HG02763 (cell line): ENCODE results near the gene CASKIN2.

Experiments
- ATAC-seq: cut with Tn5 transposase; IDR thresholded peaks from one replicate; pipeline ENCODE4 v1.9.1; 2021; ENCODE audit warnings: mild to moderate bottlenecking, moderate library complexity; ENCODE audit not compliant: unreplicated experiment

CASKIN2 gene

DNA sequence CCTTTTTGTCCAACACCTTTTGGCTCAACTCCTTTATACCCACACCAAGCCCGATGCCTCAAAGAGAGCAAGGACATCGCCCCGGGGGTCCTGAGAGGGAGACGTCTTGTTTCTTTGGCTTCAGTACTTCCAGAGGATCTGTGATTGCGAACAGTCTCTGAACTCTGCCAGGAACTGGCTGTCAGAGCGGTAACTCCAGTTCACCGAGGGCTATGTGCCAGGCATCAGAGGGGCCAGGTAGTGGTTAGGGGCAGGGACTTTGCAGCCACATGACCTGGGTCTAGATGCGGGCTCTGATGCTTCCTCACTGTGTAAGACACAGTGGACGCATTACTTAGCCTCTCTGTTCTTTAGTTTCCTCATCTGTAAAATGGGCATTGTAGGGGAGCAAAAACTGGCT lies 31.8 kb upstream of the CASKIN2 start:
- no peak for ATAC-seq

DNA sequence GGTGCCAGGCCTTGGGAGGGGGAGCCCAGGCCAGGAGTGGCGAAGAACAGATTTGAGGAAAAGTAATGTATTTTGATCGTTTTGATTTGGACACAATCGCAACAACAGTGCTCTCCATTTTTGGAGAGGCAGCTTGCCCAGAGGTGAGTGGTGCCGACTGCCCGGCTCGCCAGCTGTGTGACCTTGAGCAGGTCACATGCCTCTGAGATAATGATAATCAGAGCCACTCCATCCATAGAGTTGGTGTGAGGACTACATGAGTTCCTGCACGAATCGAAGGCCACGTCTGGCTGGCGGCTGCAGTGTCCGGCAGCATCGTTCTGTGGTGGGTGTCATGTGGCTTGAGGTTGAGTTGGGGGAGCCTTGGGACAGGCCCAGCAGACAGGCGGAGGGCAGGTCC lies 30.8 kb upstream of the CASKIN2 start:
- ATAC-seq, result no peak

DNA sequence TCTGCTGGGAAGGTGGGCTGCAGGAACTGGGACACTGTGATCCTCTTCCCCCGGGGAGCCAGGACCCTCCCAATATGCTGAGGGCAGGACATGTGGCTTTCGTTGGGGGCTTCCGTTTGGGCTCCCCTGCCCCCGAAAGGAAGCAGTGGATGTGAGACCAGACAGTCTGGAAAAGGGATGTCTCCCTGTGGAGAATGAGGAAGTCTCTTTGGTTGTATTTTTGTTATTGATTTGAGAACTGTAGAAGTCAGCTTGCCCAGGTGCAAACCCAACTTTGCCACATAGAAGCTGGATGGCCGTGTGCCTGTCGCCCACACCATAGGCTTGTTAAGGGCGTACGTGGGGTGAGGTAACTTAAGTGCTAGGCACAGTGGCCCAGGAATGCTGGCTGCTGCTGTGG lies 28.9 kb upstream of the CASKIN2 start:
- ATAC-seq, result no peak

DNA sequence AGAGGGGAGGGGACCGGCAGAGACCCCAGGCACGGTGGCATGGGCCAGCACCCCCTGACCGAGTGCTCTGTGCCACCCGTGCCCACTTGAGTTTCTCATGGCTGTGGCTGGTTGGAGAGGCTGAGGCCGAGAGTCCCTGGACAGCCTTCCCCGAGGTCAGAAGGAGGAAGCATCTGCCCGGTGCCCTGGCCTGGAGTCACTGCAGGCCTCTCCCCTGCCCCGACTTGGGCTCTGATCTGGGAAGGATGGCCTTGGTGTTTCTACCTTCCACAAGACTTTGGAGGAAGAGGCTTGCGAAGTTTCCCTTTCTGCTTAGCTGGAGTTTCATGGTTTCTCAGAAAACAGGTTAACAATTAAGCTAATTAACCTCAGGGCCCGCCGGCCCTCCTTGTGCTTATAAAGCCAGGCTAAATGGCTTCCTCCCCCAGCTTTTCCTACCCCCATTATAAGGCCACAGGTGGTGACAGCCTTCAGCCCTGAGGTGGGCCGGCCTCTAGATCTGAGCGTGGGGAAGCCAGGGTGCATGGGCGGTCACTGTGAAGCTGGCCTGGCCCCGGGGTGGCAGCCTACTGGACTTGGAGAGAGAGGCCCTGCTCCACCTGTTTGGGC lies 27.5 kb upstream of the CASKIN2 start:
- ATAC-seq, result no peak

DNA sequence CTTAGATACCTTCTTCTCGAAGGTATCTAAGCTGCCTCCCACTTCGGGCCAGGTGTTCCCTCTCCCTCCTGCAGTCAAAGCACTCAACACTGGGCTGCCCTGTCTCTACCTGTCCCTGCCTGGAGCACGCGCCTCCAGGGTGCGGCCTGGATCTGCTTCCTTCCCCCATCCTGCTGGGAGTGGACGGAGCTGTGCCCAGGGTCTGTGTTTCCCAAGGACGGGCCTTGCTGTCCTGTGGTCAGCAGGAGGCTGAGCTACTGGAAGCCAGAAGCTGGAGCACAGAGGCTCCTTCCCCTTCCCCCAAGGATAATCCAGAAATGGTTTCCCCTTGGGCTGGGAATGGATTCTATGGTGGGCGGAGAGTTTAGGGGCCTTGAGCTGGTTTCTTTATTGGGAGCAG lies 26.9 kb upstream of the CASKIN2 start:
- no peak for ATAC-seq

DNA sequence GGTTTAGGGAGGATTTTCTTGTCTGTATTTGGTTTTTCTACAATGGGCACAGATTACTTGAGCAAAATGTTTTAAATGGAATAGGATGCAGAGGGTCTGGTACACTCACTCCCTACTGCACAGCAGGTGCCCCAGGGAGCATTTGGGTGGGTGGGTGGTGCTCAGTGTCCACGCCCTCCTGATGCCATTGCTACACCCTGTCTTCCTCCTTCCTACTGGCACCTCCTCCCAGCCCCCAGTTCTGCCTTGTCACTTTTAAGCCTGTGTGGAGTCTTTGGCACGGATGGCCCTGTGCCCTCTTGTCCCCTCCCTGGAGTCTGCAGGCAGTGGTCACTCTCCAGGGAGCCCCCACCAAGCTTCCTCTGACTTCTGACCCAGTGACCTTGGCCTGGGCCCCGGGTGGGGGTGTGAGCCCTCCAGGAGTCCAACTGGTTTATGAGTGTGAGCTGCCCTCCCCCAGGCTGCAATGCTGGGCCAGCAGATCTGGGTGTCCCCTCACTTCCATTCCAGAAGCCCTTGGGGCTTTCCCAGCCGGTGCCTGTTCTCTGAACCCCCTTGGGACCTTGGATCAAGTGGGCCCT lies 25.7 kb upstream of the CASKIN2 start:
- ATAC-seq, result no peak

DNA sequence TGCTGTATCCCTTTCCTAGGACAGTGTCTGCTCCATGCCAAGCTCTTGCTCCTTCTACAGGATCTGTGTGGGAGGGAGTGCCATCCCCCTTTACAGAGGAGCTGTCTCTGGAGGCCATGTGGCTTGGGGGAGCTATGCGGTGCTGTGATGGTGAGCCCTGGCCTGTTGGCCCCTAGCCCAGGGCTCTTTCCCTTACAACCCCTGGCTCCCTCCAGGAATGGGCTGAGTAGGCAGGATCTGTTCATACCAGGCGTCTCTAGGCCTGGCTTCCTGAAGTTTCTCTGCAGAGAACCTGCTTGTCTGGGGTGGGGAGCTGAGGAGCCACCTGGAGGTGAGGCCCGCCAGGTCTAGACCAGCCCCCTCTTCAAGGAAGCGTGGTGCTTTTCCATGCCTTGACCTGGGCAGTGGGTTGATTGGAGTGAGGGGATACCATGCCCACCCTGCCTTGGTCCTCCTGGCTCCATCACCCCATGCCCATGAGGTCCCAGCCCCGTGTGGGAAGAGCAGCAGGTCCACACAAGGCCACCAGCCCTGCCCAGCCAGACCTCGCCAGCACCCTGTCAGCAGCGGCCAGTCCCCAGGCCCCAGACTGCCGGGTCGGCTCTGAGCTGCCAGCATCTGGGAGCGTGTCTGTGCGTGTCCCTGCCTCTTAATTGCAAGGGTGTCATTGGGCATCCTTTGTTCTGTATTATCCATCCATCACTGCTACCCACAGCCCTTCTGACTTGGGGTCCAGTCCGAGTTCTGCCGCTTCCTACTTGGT lies 24.8 kb upstream of the CASKIN2 start:
- no peak for ATAC-seq

DNA sequence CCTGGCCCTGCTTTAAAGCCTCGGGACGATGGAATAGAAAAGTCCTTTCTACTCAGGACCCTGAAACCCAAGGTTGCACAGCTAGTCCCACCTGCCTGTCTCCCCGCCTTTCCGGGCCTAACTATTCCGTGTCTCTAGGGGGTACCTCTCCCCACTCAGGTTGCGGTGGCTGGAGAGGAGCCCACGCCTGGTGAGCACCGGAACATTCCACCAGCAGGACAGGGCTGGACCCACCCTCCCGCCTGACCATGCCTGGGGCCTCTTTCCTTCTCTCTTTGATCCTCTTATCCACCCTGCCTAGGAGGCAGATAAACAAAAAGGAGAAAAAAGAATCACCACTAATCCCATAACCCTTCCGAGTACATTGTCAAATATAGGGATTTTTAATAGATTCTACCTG lies 21.0 kb upstream of the CASKIN2 start:
- no peak for ATAC-seq

DNA sequence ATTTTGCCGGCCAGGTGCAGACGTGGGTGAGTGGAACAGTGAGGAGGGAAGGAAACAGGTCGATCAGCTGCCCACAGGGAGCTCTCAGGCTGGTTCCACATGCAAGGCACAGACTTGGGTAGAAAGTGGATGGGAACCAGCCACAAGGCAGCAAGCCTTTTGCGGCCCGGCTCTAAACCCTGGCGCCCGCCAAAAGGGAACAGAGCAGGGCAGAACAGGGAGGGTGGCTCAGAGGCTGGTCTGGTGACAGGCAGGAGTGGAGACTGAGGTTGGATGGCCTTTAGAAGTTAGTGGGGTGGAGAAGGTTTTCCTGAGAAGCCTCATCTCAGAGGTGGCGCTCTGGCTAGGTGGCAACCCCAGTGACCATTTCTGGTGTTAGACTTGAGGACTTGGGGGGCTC lies 20.5 kb upstream of the CASKIN2 start:
- ATAC-seq, result no peak

DNA sequence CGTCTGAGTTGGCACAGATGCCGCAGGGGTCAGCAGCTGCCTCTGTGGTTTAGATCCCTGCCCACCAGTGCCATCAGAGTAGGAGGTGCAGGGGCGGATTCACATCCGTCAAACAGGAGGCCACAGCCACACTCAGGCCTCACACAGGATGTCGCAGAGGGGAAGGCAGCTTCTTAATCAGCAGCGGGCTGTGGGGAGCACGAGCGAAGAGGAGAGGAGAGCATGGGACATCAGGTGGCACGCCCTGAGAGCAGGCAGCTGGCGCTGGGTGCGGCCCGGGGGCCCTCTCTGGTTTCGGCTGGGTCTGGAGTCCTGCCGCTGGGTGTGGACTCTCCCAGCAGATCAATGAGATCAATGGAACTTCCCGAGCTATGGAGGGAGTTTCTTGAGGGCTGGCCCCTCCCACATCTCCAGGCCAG lies 19.8 kb upstream of the CASKIN2 start:
- no peak for ATAC-seq

DNA sequence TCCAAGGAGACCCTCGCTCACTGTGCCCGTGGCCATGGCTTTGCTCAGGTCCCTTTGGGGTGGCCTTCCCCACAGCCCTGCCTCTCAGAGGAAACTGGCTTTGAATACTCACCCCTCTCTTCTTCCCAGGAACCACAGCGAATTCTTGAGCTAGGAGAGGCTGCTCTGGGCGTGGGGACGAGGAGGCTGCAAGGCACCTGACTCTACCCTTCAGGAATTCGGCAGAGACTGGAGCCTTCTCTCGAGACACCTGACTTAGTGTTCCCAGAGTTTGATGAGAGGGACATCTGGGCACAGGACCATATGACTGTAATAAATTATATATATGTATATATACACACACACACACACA lies 16.4 kb upstream of the CASKIN2 start:
- no peak for ATAC-seq

DNA sequence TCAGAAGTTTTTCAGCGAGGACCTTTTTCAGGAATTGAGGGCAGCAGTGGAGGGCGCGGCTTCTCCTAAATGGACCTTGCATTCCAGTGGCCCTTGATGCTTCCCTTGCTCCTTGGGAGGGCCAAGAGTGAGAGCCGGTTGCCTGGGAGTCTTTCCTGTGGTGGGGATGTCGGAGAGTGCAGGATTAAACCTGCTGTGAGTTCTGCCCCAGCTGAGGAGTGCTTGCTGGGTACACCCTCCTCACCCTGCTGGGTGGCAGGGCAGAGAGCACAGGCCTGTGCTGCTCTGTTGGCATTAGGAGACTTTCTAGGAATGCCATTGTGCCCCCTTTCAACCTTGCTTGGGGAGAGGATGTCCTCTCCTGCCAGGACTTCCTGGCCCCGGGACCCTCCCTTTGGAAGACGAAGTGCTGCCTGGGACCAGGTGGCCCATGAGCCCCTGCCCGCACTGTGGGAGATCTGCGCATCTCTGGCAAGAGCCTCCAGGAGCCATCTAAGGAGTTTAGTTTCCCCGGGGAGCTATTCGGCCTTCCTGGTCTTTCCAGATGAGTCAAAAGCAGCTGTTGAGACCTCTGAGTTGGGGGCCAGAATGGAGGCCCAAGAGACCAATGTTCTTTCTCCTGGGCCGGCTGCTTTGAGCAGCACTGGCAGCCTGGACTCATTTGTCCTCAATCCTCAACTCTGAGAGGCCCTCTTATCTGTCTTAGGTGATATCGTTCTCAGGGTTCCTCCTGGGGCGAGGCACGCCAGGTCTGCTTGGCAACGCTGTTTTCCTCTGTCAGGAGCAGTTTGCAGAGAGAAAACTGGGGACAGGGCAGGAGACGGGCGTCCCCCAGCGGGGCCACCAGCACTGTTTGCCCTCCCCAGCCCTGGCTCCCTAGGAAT lies 15.7 kb upstream of the CASKIN2 start:
- ATAC-seq, result no peak

DNA sequence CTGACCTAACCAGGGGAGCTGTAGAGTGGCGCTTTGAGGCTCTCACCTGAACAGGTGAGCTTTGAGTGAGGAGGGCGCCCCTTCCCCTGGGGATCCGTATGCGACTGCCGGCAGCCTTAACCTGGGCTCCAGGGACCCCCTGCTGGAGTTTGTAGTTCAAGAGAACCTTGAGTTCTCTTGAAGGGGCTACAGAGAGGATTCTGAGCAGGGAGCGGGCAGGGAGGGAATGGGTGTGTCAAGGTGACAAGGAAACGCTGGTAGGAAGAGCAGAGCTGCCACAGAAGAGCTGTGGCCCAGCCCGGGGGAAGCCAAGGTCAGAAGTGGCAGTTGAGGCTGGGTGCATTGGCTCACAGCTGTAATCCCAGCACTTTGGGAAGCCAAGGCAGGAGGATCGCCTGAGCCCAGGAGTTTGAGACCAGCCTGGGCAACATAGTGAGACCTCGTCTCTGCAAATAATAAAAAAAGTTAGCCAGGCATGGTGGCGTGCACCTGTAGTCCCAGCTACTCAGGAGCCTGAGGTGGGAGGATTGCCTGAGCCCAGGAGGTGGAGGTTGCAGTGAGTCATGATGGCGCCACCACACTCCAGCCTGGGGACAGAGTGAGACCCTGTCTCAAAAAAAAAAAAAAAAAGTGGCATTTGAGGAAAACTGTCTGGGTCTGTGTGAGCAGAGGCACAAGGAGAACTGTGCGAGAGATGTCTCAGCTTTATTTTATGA lies 11.4 kb upstream of the CASKIN2 start:
- no peak for ATAC-seq

DNA sequence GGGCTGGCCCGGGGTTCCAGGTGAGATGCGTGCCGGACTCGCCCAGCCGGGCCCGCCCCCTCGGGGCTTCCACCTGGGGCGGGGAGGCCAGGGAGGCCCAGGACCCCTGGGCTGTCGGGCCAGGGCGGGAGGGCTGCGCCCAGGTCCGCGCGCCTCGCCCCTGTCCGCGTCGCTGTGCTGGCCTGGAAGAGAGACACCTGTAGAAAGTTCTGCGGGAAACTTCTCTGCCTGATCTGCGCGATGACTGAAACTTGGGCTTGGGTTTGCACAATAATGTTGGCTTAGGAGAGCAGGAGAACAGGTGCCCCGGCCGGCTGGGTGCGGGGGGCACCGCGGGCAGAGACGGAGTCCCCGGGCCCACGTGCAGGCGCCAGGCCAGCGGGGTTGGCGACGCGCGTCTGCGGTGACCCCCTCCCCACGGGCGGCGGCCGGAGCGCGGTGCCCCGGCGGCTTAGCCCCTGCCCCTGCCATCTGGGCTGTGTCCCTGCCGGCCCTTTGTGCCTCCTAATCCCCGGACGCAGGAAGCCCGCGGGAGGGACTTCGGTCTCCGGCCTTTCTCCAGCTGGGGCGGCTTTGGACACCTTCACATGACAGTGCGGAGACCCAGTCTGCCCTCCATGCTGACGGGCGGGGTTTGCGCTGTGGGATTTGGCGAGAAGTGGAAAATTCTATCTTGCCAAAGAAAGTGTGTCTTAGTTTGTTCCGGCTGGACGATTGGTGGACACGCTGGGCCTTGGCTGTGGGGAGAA lies 10.6 kb upstream of the CASKIN2 start:
- peak; percentile 4 for ATAC-seq

DNA sequence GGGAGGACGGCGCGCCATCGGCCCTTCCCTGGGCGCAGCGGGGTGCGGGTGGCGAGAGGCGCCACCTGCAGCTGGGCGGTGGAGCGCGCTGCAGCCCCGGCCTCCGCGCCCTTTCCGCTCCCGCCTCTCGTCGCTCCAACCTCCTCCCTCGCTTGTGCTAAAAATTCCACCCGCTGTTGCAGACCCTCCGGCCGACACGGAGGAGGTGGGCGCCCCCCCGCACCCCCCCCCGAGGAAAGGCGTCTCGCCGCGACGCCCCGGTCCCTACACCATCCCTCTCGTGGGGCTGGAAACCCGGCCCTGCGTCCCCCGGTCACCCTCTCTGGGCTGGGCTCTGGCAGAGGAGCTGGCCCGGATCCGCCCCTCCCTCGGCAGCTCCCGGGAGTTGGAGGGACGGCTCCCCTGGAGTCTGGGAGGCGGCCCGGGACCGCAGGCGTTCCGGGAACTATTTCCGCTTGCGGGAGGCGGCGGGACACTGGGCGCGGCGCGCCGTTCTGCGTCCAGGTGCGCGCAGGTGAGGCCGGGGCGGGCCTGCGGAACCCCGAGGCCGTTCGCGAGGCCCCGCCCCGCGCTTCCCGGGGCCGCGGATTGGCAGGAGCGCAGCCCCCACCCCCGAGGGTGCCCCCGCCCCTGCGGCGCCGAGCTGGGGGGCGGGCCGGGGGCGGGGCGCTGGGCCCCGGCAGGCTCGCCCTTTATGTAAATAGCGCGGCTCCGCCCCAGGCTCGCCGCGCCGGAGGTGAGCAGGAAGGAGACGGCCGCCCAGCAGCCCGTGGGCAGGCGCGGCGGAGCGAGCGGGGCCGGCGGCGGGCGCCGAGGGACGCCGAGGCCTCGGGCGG lies 9.9 kb upstream of the CASKIN2 start, which contains the start of gene LLGL2:
LLGL2 (plus strand) TSS at position 728 of the 836 bp plus-strand sequence. CDS start 17,730 bp downstream, outside the sequence.
- ATAC-seq, result peak; percentile 88

DNA sequence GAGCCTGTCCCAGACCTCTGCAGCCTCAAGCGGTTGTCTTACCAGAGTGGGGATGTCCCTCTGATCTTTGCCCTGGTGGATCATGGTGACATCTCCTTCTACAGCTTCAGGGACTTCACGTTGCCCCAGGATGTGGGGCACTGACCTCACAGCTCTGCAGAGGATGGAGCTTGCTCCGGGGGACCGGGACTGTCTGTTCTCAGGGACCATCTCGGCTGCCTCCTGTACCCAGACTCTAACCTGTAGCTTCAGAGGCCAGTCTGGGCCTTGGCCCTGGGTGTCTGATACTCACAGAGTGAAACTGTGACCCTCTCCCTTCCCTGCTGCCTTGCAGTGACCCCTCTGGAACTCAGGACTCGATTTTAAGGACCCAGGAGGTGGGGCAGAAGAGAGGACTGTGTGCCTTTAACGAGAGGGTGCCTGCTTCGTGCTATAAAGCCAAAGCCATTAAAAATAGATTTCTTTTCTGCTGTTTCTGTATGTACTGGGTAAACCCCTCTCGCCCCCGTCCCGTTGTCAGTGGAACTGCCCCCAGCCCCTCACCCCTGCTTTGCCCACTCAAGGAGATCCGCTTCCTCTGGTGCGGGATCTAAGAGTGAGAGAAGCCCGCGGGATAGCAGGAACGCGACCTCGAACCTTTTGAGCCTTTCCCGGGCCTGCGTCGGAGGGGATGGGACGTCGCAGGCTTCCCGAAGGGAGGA lies 9.1 kb upstream of the CASKIN2 start:
- no peak for ATAC-seq

DNA sequence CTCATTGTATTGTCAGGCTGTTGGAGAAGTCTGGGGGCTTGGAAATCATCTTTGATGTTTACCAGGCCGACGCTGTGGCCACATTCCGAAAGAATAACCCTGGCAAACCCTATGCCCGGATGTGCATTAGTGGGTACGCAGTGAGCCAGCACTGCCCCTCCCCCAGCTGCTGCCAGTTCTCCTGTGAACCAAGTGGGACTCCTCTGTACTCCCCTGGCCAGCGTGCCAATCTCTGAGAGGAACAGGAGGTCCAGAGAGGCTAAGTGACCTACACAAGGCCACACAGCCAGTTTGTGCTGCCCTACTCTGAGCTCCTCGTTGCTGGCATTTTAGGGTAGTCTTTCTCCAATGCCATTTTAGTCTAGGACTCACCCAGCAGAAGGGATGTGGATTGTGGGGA lies 8.3 kb upstream of the CASKIN2 start:
- ATAC-seq, result no peak

DNA sequence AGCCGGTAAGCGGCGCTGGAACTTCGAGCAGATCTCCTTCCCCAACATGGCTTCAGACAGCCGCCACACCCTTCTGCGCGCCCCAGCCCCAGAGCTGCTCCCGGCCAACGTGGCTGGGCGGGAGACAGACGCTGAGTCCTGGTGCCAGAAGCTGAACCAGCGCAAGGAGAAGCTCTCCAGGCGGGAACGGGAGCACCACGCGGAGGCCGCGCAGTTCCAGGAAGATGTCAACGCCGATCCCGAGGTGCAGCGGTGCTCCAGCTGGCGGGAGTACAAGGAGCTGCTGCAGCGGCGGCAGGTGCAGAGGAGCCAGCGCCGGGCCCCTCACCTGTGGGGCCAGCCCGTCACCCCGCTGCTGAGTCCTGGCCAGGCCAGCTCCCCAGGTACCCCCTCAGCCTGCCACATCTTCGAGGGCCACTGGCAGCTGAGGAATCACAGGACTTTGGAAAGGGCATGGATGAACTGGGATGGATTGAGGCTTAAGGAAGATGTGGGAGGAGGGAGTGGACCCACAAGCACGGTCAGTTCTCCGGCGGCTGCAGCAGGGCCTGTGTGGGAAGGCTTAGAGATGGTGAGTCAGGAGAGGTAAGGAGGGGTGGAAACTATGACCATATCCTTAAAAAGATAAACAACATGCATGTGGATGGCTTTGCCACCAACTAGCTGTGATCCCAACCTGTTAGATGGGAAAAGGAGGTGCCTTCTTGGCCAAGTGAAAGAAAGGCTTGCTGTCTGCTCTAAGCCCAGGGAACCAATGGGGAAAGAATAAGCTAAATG lies 6.8 kb upstream of the CASKIN2 start:
- ATAC-seq, result no peak
